HG03108 (cell line): ENCODE results near the gene PODXL2.

Experiments
- ATAC-seq: cut with Tn5 transposase; IDR thresholded peaks from one replicate; pipeline ENCODE4 v1.9.1; 2021; ENCODE audit warnings: moderate library complexity; ENCODE audit not compliant: unreplicated experiment

The PODXL2 gene, protein sequence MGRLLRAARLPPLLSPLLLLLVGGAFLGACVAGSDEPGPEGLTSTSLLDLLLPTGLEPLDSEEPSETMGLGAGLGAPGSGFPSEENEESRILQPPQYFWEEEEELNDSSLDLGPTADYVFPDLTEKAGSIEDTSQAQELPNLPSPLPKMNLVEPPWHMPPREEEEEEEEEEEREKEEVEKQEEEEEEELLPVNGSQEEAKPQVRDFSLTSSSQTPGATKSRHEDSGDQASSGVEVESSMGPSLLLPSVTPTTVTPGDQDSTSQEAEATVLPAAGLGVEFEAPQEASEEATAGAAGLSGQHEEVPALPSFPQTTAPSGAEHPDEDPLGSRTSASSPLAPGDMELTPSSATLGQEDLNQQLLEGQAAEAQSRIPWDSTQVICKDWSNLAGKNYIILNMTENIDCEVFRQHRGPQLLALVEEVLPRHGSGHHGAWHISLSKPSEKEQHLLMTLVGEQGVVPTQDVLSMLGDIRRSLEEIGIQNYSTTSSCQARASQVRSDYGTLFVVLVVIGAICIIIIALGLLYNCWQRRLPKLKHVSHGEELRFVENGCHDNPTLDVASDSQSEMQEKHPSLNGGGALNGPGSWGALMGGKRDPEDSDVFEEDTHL

DNA sequence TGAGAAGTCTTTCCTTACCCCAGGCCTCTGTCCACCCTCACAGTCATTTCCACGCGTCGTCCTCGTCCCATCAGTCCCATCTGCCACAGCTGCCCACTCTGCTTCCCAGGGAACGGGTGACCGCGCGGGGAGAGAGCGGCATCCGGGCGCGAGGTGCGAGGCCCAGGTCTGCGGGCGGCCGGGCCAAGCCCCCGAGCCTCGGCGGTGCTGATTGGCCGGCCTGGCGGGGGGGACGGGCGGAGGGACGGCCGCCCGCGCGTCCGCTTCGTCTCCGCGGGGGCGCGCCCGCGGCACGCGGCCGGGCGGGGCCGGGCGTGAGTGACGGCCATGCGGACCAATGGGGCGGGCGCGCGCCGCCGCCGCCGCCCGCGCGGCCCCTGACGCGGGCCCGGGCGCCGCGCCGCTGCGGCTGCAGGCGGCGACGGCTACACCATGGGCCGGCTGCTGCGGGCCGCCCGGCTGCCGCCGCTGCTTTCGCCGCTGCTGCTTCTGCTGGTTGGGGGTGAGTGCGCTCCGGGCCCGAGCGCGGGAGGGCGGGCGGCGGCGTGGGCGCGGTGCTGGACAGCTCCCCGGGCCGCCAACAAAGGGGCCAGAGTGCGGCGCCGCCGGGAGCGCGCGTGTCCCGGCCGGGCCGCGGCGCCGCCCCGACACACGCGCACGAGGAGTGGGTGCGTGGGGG lies at the start of gene PODXL2:
PODXL2 (plus strand) TSS at position 398 of the 679 bp plus-strand sequence; CDS start at position 433, 35 bp downstream.
- no peak for ATAC-seq

- ATAC-seq: no peak
These were observed 48.5 kb upstream of the PODXL2 start for GRCh38 chr3:127580327-127581060.

GRCh38 chr3:127584734-127585133 lies 44.3 kb upstream of the PODXL2 start:
- ATAC-seq: no peak

DNA sequence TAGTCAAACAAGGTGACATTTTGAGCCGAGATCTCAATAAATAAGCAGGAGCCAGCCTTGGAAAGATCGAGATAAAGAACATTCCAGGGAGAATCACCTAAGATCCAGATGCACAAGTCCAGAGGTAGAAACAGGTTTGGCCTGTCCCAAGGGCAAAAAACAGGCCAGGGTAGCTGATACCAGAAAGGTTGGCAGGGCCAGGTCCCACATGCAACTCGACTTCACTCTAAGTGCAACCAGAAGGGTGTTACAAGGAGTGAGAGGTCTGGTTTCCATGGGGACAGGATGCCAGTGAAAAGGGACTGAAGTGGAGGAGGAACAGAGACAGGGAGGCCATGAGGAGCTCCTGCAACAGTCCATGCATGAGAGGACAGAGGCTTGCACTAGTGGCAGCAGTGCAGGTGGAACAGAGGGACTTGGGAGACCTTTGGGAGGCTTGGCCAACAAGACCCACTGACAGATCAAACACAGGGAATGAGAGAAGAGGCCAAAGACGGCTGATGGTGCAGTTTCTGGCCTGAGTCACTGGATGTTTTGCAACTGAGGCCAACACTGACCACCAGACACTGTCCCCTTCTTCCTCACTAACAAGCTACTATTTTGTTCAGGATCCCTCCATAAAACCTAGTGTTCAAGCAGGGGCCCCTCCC lies 43.7 kb upstream of the PODXL2 start:
- no peak for ATAC-seq

- ATAC-seq: no peak
These were observed 43.1 kb upstream of the PODXL2 start for GRCh38 chr3:127585813-127586413.

DNA sequence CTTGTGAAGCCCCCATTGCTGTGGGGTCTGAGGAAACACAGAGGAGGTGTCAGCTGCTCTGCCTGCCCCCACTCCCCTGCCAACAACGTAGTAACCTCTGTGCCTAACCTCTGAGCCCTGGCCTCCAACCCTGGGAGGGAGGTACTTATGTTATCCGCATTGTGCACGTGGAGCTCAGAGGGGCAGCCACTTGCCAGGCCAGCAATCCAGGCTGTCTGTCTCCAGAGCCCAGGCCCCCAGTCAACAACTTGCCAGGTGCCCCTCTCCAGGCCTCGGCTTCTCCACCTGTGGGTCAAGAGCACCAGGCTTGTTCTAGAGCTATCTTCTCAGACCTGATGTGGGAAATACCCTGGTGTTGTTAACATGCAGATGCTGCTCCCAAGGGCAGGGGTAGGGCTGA lies 41.1 kb upstream of the PODXL2 start:
- ATAC-seq: no peak

DNA sequence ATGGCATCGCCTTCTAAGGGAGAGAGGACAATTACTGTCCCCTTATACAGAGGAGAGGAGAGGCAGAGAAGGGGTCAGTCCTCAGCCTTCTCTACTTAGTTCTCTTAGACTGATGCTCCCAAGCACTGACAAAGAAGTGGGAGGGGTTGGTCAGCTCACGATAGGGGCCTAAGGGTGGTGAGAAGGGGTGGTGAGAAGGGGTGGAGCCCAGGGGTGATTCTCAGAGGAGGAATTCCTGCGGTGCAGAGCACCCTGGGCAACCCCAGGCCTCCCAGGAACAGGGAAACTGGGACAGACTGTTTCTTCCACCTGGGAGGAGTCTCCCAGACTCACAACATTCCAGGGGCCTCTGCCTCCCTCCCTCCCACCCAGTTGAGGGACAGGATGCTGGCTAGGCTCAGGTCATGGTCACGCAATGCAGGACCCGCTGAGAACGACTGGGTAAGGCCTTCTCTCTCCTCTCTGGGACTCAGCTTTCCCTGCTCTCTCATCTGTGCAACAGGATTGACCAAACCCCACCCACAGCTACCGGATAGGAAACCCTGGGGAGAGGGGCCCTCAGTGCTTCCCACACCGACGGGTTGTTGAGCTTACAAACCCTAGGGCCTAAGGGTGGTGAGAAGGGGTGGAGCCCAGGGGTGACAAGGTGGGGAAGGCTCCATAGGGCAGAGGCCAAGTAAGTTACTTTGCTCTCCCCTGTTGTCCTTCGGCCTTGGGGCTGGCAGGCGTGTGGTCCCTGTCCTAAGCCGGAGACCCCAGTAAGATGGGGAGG lies 40.0 kb upstream of the PODXL2 start:
- ATAC-seq: no peak

GRCh38 chr3:127589600-127590281 lies 39.2 kb upstream of the PODXL2 start:
- no peak for ATAC-seq

- ATAC-seq: peak; percentile 20
These were observed 38.7 kb upstream of the PODXL2 start for GRCh38 chr3:127590282-127590592.

DNA sequence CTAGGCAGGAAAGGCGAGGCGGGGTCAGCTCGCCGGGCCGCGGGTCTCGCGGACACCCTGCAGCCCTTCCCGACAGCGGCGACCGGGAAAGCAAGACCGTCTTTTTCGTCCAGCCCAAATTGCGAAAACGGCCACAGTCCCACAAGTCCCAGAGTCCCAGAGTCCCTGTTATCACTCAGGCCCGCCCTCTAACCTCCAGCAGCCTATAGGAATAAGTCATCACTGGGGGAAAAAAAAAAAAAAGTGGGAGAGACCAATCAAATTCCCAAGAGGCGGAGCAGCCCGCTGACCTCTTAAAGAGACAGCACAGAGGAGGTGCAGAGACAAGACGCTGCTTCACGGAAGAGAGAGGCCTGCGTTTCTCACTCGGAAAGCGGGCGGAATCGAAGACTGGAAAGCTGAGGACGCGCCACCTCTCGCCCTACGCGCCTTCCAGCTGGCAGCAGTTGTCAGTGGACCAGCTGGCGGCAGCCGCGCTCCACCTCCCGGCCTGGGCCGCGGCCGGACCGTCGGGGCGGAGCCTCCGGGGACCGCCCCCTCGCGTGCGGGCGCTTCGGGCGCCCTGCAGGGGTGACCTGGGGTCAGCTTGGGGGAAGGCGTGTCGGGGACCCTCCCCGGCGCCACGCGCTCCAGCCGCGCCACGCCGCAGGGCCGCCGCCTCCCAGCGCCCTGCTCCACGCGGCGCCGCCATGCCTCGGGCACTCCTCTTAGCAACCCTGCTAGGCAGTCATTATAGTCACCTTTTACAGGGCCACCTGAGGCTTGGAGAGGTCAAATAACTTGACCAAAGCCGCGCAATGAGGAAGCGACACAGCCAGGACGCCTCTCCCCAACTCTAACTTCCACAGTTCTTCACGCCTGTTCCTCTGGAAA lies 38.2 kb upstream of the PODXL2 start, which contains the start of gene TPRA1:
TPRA1 (minus strand) TSS at position 141 of the 873 bp plus-strand sequence. CDS start 10,587 bp downstream, outside the sequence.
- peak; percentile 59 for ATAC-seq

DNA sequence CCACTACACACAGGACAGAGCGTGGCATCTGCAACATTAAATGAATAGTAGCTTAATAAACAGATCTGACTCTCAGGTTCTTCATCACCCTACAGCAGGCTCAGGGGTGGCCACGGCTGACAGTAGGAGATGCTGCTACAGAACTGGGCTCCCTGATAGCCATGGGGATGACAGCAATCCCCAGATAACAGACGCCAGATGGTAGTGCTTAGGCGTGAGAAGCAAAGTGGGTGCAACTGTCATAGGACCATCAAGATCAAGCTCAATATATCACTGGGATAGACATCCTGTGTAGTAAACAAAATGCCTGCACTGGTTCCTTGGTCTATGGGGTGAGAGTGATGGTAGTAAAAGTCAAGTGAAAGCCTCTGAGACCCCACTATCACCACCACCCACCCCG lies 35.8 kb upstream of the PODXL2 start:
- no peak for ATAC-seq

- no peak for ATAC-seq
These were observed 33.7 kb upstream of the PODXL2 start for GRCh38 chr3:127595303-127595702.

DNA sequence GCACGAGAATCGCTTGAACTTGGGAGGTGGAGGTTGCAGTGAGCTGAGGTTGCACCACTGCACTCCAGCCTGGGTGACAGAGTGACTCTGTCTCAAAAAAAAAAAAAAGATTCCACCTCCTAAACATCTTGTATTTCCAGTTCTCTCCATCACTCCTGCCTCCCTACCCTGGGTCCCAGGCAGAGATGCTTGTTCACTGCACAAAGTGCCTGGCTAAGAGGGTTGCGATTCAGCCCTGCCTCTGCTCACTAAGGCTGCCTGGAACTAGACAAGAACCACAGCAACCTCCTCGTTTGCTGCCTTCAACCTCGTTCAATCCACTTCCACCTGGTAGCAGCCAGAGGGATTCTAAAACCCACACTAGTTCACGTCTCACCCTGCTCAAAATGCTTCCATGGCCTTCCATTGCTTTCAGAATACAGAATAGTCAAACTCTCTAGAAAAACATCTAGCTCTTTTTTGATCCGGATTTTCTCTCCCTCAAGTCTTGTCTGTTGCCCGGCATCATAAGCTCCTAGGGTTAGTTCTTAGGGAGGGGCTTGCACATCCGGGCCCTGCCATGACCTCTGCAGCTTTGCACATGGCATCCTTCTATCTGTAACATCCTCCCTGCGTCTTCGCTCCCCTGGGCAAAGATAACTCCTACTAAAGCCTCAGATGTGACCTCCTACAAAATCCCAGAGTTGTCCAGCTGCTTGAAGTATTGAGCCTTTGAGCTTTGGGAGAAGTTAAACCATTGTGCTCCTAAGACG lies 31.8 kb upstream of the PODXL2 start:
- ATAC-seq: no peak

DNA sequence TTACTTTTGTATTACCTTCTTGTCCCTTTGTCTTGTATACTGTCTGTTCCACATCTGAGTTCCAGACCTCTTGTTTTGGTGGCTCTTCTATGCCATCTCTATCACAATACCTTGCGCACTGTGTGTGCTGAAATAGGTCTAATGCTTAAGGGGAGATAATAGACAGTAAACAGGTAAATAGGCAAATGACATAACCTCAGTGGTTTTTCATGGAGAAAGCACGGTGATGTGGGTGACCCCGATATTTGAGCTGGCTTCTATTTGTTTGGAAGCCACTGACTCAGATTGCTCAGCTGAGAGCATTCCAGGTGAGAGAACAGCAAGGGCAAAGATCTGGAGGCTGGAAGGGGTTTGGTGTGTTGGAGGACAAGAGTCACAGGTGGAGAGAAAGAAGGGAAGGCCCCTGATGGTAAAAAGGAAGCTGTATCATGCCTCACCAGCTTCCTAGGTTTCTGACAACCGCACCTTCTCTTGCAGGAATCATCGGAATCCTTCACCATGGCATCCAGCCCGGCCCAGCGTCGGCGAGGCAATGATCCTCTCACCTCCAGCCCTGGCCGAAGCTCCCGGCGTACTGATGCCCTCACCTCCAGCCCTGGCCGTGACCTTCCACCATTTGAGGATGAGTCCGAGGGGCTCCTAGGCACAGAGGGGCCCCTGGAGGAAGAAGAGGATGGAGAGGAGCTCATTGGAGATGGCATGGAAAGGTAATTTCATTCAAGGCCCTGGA lies 30.0 kb upstream of the PODXL2 start:
- ATAC-seq: no peak

- no peak for ATAC-seq
These were observed 28.1 kb upstream of the PODXL2 start for GRCh38 chr3:127600749-127601456.

- ATAC-seq: no peak
These were observed 24.9 kb upstream of the PODXL2 start for GRCh38 chr3:127604035-127604434.
